Ascending aorta (tissue), 2 donors: ENCODE results near the gene ALG14. TPM values are rescaled to one million over a fixed set of nuclear protein-coding genes. Genes with fewer than 3 reads are reported as not detected.
"Not testable (repeated sequence)": the region's sequence is repeated elsewhere in the genome, so short reads cannot be mapped to it uniquely, and the experiment has no call there.

Experiments
- DNase-seq, 2 donors: peaks; one replicate each; pipeline ENCODE4 v3.0.0-alpha.2; 2019; ENCODE audit warnings: low spot score in 2 of 2
- H3K27ac ChIP-seq, 2 donors: fragments of 200-600 bp; sonication (generic); one replicate each; pipeline ENCODE4 v1.5.1; 2016 to 2017; ENCODE audit warnings: mild to moderate bottlenecking in 1 of 2
- H3K27me3 ChIP-seq: fragments of 200-600 bp; sonication (generic); one replicate; pipeline ENCODE4 v1.5.1; 2017
- H3K36me3 ChIP-seq, 2 donors: fragments of 200-600 bp; sonication (generic); one replicate each; pipeline ENCODE4 v1.5.1; 2016
- H3K4me1 ChIP-seq, 2 donors: fragments of 200-600 bp; sonication (generic); one replicate each; pipeline ENCODE4 v1.5.1; 2016 to 2017; ENCODE audit warnings: mild to moderate bottlenecking in 1 of 2
- H3K4me3 ChIP-seq, 2 donors: fragments of 200-600 bp; sonication (generic); one replicate each; pipeline ENCODE4 v1.5.1; 2016 to 2017; ENCODE audit warnings: mild to moderate bottlenecking in 1 of 2
- H3K9me3 ChIP-seq, 2 donors: fragments of 200-600 bp; sonication (generic); one replicate each; pipeline ENCODE4 v1.5.1; 2016
- intact Hi-C: fragments of 100-400 bp; cut with DNase I; formaldehyde crosslinking; loops from one replicate; pipeline ENCODE4 v1.15.1; 2023
- total RNA-seq: library from RNA; depleted of rRNA; stranded (reverse); fragments of >200 nt; gene quantifications from one replicate; pipeline ENCODE4 v1.1.0, GENCODE V29; 2016
- TF ChIP-seq, protein P1 (sequence below), 3 experiments: fragments of 200-600 bp in 2 of 3; fragments of 450-650 bp in 1 of 3; sonication (generic) in 2 of 3; IDR thresholded peaks; one replicate each; pipeline ENCODE4 v1.5.1; 2016 to 2019; ENCODE audit warnings: antibody characterized with exemption in 3 of 3, mild to moderate bottlenecking in 1 of 3, moderate library complexity in 1 of 3

The ALG14 gene
- total RNA-seq, 1 donor from 2014 or later, result not detected

DNA sequence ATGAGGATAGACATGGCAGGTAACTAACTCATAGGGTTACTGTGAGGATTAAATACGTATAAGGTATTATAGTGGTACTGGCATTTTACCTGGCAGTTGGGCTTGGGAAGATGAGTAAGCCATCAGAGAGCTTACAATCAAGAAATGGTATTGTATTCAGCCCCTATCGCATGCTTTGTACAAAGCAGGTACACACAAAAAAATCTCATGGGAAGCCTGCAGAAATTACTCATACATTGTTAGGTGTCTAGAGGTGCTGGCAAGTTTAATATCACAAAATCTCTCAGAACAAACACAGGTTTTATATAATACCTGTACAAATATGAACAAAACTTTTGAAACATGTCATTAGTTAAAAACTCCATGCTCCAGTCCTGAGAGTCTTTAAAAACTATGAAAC lies 74.0 kb downstream of the ALG14 start:
- Histone ChIP-seq H3K27me3 (no peaks in the 10 kb centered on the region), H3K27ac (no peak overlapping the region), H3K36me3 (no peaks in the 10 kb centered on the region), H3K4me1 (peaks cover 0 to 17% of the 10 kb centered on the region in 2 donors), H3K9me3 (no peaks in the 10 kb centered on the region), H3K4me3 (no peak overlapping the region)
- TF ChIP-seq, protein P1, sequence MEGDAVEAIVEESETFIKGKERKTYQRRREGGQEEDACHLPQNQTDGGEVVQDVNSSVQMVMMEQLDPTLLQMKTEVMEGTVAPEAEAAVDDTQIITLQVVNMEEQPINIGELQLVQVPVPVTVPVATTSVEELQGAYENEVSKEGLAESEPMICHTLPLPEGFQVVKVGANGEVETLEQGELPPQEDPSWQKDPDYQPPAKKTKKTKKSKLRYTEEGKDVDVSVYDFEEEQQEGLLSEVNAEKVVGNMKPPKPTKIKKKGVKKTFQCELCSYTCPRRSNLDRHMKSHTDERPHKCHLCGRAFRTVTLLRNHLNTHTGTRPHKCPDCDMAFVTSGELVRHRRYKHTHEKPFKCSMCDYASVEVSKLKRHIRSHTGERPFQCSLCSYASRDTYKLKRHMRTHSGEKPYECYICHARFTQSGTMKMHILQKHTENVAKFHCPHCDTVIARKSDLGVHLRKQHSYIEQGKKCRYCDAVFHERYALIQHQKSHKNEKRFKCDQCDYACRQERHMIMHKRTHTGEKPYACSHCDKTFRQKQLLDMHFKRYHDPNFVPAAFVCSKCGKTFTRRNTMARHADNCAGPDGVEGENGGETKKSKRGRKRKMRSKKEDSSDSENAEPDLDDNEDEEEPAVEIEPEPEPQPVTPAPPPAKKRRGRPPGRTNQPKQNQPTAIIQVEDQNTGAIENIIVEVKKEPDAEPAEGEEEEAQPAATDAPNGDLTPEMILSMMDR (IDR thresholded peaks at IDR 0.05), result no peak
- intact Hi-C loops, result no loop called here
- no peak for DNase-seq

GRCh38 chr1:94998114-94998513 lies 74.6 kb downstream of the ALG14 start:
- TF ChIP-seq, protein P1 (IDR thresholded peaks at IDR 0.05), result no peak
- H3K36me3 ChIP-seq, result no peaks in the 10 kb centered on the region
- no peak overlapping the region for H3K4me3 ChIP-seq
- no peaks in the 10 kb centered on the region for H3K27me3 ChIP-seq
- peaks cover 0 to 16% of the 10 kb centered on the region in 2 donors for H3K4me1 ChIP-seq
- no peak for DNase-seq
- intact Hi-C loops, result no loop called here
- no peak overlapping the region for H3K27ac ChIP-seq
- no peaks in the 10 kb centered on the region for H3K9me3 ChIP-seq

DNA sequence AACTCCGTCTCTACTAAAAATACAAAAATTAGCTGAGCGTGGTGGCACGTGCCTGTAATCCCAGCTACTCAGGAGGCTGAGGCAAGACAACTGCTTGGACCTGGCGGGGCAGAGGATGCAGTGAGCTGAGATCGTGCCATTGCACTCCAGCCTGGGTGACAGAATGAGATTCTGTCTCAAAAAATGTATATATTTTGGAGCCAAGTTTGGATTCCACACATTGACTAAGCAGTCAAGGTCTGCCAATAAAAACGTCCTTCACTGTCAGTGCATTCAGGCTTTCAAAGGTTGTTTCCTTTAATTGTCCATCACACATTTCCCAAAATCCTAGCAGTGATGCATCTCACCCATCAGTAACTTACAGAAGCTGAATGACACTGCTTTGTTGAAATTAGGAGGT lies 77.2 kb downstream of the ALG14 start:
- intact Hi-C loops, H3K4me1 ChIP-seq, H3K27ac ChIP-seq, H3K9me3 ChIP-seq, H3K36me3 ChIP-seq, DNase-seq, H3K27me3 ChIP-seq, H3K4me3 ChIP-seq: not testable (repeated sequence)

DNA sequence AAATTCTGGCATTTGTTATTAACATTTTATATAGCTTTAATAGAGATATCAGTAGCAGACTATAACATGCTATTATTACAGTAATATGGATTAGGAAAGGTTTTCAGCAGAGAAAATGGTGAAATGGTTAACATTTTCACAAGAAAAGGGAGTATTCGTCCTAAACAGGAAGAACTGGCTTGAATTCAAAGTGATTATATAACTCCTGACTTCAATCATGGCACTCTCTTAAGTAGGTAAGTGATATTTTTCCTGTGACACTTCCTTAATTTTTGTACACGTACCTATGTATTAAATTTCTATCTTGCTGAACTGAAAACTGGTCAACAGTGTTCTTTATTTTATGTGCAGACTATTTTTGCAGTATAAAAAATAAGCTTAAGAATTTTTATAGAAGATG lies 77.9 kb downstream of the ALG14 start:
- Histone ChIP-seq H3K36me3 (no peaks in the 10 kb centered on the region), H3K9me3 (no peaks in the 10 kb centered on the region), H3K4me3 (no peak overlapping the region), H3K4me1 (peaks cover 0 to 7% of the 10 kb centered on the region in 2 donors), H3K27ac (no peak overlapping the region), H3K27me3 (no peaks in the 10 kb centered on the region)
- intact Hi-C loops, result no loop called here
- TF ChIP-seq, protein P1 (IDR thresholded peaks at IDR 0.05), result no peak
- no peak for DNase-seq

DNA sequence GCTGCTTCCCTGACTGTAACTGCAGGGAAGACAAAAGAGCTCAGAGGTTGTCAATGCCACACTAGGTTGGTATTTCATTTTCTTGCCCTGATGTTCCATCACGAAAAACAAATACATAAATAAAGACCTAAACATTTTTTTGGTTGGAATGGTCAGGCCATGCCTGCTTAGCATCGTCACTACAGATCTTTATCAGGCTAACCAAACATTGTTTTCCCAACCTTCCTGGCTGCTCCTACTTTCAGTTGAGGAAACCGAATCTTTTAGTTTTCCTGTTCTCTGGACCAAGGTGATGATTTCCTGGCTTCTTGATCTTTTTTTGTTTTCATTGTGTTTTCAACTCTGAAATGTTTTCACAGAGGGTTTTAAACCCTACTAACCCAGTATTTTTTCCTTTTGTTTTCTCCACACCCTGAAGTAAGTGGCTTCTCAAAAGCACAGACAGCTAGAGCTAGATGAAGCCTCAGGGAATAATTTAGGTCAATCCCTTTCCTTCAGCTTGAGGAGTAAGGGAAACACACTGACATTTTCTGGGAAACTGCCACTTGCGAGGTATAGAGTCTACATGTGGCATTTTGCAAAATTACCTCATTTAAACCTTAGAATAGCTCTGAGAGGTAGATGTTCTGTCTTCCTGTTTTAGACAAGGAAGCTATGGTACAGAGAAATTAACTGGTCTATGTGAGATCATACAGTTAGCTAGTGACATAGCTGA lies 78.7 kb downstream of the ALG14 start:
- intact Hi-C loops, result no loop called here
- Histone ChIP-seq H3K4me3 (no peak overlapping the region), H3K4me1 (peaks cover 0 to 7% of the 10 kb centered on the region in 2 donors), H3K9me3 (no peaks in the 10 kb centered on the region), H3K36me3 (no peaks in the 10 kb centered on the region), H3K27ac (no peak overlapping the region), H3K27me3 (no peaks in the 10 kb centered on the region)
- TF ChIP-seq, protein P1 (IDR thresholded peaks at IDR 0.05), result no peak
- DNase-seq, result no peak

DNA sequence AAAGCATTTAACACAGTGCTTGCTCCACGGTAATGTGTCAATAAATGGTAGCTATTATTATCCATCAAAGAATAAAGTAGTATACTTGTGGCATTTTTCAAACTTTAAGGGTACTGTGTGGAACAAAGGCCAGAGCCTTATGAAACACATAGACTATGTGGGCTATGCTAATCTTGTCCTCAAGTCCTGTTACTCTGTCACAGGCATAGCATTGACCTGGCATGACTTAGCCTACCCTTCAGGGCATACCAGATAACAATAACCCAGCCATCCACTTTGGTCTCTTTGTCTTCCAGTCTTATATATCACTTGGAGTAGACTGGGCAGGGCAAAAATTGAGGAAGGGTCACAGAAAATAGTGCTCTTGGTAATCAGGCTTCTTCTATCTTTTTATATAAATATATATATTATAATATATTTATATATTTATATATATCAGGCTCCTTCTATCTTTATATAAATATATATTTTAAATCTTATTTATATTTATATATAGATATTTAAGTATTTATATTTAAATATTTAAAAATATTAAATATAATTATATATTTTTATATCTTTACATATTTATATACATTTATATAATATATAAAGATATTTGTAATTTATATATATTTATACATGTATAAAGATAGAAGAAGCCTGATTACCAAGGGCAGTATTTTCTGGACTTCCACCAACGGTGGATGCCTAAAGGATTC lies 79.7 kb downstream of the ALG14 start:
- Histone ChIP-seq H3K36me3 (no peaks in the 10 kb centered on the region), H3K4me3 (no peak overlapping the region), H3K9me3 (no peaks in the 10 kb centered on the region), H3K27ac (no peak overlapping the region), H3K4me1 (peaks cover 0 to 7% of the 10 kb centered on the region in 2 donors), H3K27me3 (no peaks in the 10 kb centered on the region)
- no peak for DNase-seq
- intact Hi-C loops, result no loop called here
- TF ChIP-seq, protein P1 (IDR thresholded peaks at IDR 0.05), result no peak
